ENCODE measurements around the gene LRGUK. TPM values are rescaled to one million over a fixed set of nuclear protein-coding genes. Genes with fewer than 3 reads are reported as not detected.

LRGUK gene
- total RNA-seq, 2 experiments from 2014 or later = 0.09 TPM; not detected in 1

DNA sequence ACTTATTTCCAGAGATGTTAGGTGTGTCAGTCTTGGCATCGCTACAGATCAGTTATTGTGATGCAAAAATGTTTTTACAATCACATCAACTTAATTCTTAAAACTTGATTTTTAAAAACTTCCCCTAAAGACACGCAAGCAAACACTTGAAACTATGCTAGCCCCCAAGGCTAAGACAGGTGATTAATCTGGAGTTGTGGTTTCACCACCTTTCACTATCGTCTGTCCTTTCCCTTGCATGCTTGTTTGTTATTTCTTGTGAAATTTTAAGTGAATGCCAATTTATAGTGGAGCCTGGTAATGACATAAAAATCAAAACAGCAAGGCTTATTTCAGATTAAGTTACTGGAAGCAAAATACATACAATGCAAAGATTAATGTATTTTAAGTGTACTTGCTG is 119.2 kb downstream of the LRGUK start:
- intact Hi-C loops (cut with micrococcal nuclease) = no loop called here
- Mint-ChIP-seq H3K27me3 (peaks cover 9% of the 10 kb centered on the region), H3K36me3 (ENCODE audit: low read depth) (no peaks in the 10 kb centered on the region), H3K4me3 (no peak overlapping the region), H3K27ac (no peak overlapping the region), H3K9me3 (peaks cover 5% of the 10 kb centered on the region), H3K4me1 (ENCODE audit: low read depth) (no peaks in the 10 kb centered on the region)
- ATAC-seq (no peak), DNase-seq (no peak)
- POLR2A ChIA-PET = no interaction called here
- TF ChIP-seq, protein P1, sequence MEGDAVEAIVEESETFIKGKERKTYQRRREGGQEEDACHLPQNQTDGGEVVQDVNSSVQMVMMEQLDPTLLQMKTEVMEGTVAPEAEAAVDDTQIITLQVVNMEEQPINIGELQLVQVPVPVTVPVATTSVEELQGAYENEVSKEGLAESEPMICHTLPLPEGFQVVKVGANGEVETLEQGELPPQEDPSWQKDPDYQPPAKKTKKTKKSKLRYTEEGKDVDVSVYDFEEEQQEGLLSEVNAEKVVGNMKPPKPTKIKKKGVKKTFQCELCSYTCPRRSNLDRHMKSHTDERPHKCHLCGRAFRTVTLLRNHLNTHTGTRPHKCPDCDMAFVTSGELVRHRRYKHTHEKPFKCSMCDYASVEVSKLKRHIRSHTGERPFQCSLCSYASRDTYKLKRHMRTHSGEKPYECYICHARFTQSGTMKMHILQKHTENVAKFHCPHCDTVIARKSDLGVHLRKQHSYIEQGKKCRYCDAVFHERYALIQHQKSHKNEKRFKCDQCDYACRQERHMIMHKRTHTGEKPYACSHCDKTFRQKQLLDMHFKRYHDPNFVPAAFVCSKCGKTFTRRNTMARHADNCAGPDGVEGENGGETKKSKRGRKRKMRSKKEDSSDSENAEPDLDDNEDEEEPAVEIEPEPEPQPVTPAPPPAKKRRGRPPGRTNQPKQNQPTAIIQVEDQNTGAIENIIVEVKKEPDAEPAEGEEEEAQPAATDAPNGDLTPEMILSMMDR (IDR thresholded peaks at IDR 0.05) = no peak
- CTCF ChIA-PET = no interaction called here

DNA sequence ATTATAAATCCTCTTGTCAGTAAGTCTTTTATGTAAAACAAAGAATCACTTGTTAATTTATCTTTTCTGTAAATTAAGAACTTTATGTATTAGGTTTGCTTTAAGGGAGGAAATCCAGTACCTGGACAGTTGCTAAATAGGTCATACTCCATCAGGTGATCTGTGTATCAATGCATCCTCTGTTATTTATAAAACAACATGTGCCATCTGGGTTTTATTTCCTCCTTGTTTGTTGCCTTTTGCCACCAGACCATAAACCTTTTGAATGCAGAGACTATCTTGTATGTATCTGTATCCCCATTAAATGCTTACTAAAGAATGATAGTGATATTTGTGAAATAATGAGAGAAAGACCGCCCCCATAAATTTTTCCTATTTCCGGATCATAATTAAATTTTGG is 119.6 kb downstream of the LRGUK start:
- ChIA-PET POLR2A (no interaction called here), CTCF (no interaction called here)
- TF ChIP-seq, protein P1 (IDR thresholded peaks at IDR 0.05) = no peak
- no peak overlapping the region for H3K4me3 Mint-ChIP-seq
- no peak for DNase-seq
- no peaks in the 10 kb centered on the region for H3K36me3 Mint-ChIP-seq (ENCODE audit: low read depth)
- intact Hi-C loops (cut with micrococcal nuclease) = no loop called here
- no peak for ATAC-seq
- H3K27me3 Mint-ChIP-seq = peaks cover 6% of the 10 kb centered on the region
- H3K4me1 Mint-ChIP-seq (ENCODE audit: low read depth) = no peaks in the 10 kb centered on the region
- H3K27ac Mint-ChIP-seq = no peak overlapping the region
- peaks cover 1% of the 10 kb centered on the region for H3K9me3 Mint-ChIP-seq

DNA sequence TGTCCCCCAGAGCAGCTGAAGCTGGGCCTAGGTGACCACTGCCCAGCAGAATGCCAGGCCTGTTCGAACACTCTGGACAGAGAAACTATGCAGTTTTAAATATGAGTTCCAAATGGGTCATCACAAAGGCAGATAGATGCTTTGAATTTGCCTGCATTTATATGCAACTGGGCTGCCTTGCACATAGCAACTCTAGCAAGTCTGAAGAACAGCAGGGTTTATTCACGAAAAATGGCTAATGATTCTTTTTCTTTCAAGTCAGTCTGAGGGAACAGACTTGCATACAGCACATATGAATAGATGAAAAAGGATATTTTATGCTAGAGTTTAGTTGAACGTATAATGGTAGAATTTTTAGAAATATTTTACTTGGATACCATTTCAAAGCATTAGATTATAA is 121.1 kb downstream of the LRGUK start:
- H3K36me3 Mint-ChIP-seq (ENCODE audit: low read depth) = no peaks in the 10 kb centered on the region
- ChIA-PET CTCF (no interaction called here), POLR2A (no interaction called here)
- H3K4me3 Mint-ChIP-seq = no peak overlapping the region
- ATAC-seq (no peak), DNase-seq (no peak)
- intact Hi-C loops (cut with micrococcal nuclease) = no loop called here
- no peak overlapping the region for H3K27ac Mint-ChIP-seq
- H3K9me3 Mint-ChIP-seq = no peaks in the 10 kb centered on the region
- TF ChIP-seq, protein P1 (IDR thresholded peaks at IDR 0.05) = no peak
- H3K27me3 Mint-ChIP-seq = peaks cover 6% of the 10 kb centered on the region
- no peaks in the 10 kb centered on the region for H3K4me1 Mint-ChIP-seq (ENCODE audit: low read depth)

DNA sequence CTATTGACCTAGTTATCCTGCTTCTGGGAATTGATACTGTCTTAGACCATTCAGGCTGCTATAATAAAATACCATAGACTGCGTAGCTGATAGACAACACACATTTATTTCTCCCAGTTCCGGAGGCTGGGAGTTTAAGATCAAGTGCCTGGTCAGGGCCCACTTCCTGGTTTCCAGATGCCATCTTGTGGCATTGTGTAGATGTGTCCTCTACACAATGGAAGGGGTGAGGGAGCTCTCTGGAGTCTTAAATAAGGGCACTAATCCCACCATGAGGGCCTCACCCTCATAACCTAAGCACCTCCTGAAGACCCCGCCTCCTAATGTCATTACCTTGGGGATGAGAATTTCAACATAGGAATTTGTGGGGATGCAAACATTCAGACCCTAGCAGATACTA is 127.2 kb downstream of the LRGUK start:
- TF ChIP-seq, protein P1 (IDR thresholded peaks at IDR 0.05) = no peak
- Mint-ChIP-seq H3K4me3 (no peak overlapping the region), H3K4me1 (ENCODE audit: low read depth) (no peaks in the 10 kb centered on the region), H3K36me3 (ENCODE audit: low read depth) (no peaks in the 10 kb centered on the region), H3K27ac (no peak overlapping the region), H3K27me3 (peaks cover 2% of the 10 kb centered on the region), H3K9me3 (no peaks in the 10 kb centered on the region)
- ChIA-PET CTCF (no interaction called here), POLR2A (no interaction called here)
- intact Hi-C loops (cut with micrococcal nuclease) = no loop called here
- DNase-seq (no peak), ATAC-seq (no peak)

DNA sequence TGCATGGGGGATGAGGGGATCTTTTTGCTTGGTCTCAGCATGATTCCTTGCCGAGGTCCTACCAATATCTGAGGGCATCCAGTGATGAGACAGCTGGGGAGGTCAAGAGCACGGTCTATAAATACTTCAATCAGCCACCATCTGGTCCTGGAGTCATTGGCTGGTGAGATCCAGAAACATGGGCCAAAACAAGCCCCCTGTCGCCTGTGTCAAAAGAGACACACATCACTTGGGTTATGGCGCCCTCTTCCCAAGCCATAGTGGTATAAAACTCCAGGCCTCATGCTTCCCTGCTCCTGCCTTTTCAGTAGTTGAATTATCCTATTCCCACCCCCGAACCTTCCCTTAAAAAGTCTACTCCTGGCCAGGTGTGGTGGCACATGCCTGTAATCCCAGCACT is 128.7 kb downstream of the LRGUK start:
- POLR2A ChIA-PET = no interaction called here
- H3K27ac Mint-ChIP-seq = no peak overlapping the region
- H3K9me3 Mint-ChIP-seq = no peaks in the 10 kb centered on the region
- TF ChIP-seq, protein P1 (IDR thresholded peaks at IDR 0.05) = no peak
- H3K4me3 Mint-ChIP-seq = no peak overlapping the region
- intact Hi-C loops (cut with micrococcal nuclease) = no loop called here
- H3K4me1 Mint-ChIP-seq (ENCODE audit: low read depth) = no peaks in the 10 kb centered on the region
- ATAC-seq = no peak
- CTCF ChIA-PET = no interaction called here
- no peak for DNase-seq
- H3K36me3 Mint-ChIP-seq (ENCODE audit: low read depth) = no peaks in the 10 kb centered on the region
- H3K27me3 Mint-ChIP-seq = peaks cover under 1% of the 10 kb centered on the region
